ENCODE measurements around the gene THEMIS2.

Gene THEMIS2

GRCh38 chr1:27935721-27936120, 63.4 kb downstream of the THEMIS2 start:
- Histone ChIP-seq H3K9ac (ENCODE audit: low read length) (no peak overlapping the region), H3K9me3 (ENCODE audit: low read length) (no peaks in the 10 kb centered on the region), H3K4me3 (ENCODE audit: low read depth in 1 of 2, low read length in 2 of 2) (no peak overlapping the region), H3K27me3 (ENCODE audit: control insufficient read depth in 1 of 2, insufficient read depth in 2 of 2, low read length in 2 of 2) (peaks cover 14 to 22% of the 10 kb centered on the region in 2 donors), H3K4me1 (ENCODE audit: insufficient read depth, low read length) (peaks cover 5% of the 10 kb centered on the region), H3K27ac (ENCODE audit: low read depth, low read length) (no peak overlapping the region), H3K36me3 (ENCODE audit: insufficient read depth, low read length) (no peaks in the 10 kb centered on the region)
